ENCODE results near the gene PAX2.

GRCh38 chr10:100779329-100779728, 33.9 kb downstream of the PAX2 start:
- TF ChIP-seq, protein P1, sequence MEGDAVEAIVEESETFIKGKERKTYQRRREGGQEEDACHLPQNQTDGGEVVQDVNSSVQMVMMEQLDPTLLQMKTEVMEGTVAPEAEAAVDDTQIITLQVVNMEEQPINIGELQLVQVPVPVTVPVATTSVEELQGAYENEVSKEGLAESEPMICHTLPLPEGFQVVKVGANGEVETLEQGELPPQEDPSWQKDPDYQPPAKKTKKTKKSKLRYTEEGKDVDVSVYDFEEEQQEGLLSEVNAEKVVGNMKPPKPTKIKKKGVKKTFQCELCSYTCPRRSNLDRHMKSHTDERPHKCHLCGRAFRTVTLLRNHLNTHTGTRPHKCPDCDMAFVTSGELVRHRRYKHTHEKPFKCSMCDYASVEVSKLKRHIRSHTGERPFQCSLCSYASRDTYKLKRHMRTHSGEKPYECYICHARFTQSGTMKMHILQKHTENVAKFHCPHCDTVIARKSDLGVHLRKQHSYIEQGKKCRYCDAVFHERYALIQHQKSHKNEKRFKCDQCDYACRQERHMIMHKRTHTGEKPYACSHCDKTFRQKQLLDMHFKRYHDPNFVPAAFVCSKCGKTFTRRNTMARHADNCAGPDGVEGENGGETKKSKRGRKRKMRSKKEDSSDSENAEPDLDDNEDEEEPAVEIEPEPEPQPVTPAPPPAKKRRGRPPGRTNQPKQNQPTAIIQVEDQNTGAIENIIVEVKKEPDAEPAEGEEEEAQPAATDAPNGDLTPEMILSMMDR (IDR thresholded peaks at IDR 0.05; ENCODE audit: insufficient read depth, low read depth, low read length), result no peak
- no peak for TF ChIP-seq EZH2 (IDR thresholded peaks at IDR 0.05; ENCODE audit: insufficient read depth, low read length)

All from astrocyte (in vitro differentiated cells and primary cell).